Stimulated activated effector memory CD8-positive, alpha-beta T cell treated with anti-CD3 and anti-CD28 coated beads, Interleukin-12 subunit alpha, Interleukin-12 subunit beta, amount 100 ng/mL, for 72 hours (primary cell): Measurements from ENCODE around the gene KCNT2.

Source experiments
- ATAC-seq: fragments of 150-1000 bp; cut with Tn5 transposase; 2 replicates; pipeline ENCODE4 v1.10.0; 2021
- DNase-seq, 2 donors: peaks; one replicate each; pipeline ENCODE4 v3.0.0; 2021 to 2022; ENCODE audit warnings: low spot score in 2 of 2
- H3K27ac Mint-ChIP-seq: one replicate; pipeline ENCODE4 v1.8.0; 2022; ENCODE audit warnings: mild to moderate bottlenecking, mixed read lengths
- H3K36me3 Mint-ChIP-seq: one replicate; pipeline ENCODE4 v1.8.0; 2022; ENCODE audit warnings: mild to moderate bottlenecking, mixed read lengths
- H3K4me1 Mint-ChIP-seq: one replicate; pipeline ENCODE4 v1.8.0; 2022; ENCODE audit warnings: mixed read lengths
- H3K4me3 Mint-ChIP-seq: one replicate; pipeline ENCODE4 v1.8.0; 2022; ENCODE audit warnings: mild to moderate bottlenecking, mixed read lengths
- H3K9me3 Mint-ChIP-seq: one replicate; pipeline ENCODE4 v1.8.0; 2022; ENCODE audit warnings: mixed read lengths

Gene KCNT2

DNA sequence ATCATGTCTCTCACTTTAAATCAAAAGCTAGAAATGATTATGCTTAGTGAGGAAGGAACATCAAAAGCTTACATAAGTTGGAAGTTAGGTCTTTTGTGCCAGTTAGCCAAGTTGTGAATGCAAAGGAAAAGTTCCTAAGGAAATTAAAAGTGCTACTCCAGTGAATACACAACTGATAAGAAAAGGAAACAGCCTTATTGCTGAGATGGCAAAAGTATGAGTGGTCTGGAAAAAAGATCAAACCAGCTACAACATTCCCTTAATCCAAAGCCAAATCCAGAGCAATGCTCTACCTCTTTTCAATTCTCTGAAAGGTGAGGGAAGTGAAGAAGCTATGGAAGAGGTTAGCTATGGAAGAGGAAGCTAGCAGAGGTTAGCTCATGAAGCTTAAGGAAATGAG is 378.7 kb downstream of the KCNT2 start:
- Mint-ChIP-seq H3K27ac (no peak overlapping the region), H3K36me3 (no peaks in the 10 kb centered on the region), H3K4me1 (no peaks in the 10 kb centered on the region), H3K4me3 (no peak overlapping the region), H3K9me3 (peaks cover 4% of the 10 kb centered on the region)
- ATAC-seq (no peak), DNase-seq (no peak)

DNA sequence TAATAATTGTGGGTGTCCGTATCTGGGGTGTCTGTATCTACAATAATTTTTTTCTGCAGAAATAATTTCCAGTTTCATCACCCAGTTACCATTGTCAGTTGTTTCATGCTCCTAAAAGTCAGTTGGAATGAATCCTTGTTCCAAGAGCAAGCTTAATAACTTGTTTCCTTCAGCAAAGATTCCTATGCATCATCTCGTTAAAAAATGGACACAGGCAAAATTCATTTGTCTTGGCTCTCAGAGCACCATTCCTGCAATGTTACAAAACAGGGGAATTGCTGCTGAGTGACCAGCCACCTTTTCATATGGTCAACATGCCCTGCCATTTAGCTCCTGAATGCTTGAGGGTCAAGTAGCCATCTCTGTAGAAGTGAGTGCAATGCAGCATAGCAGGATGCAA is 393.4 kb downstream of the KCNT2 start:
- DNase-seq (no peak), ATAC-seq (no peak)
- Mint-ChIP-seq H3K4me1 (no peaks in the 10 kb centered on the region), H3K4me3 (no peak overlapping the region), H3K9me3 (no peaks in the 10 kb centered on the region), H3K27ac (no peak overlapping the region), H3K36me3 (no peaks in the 10 kb centered on the region)

DNA sequence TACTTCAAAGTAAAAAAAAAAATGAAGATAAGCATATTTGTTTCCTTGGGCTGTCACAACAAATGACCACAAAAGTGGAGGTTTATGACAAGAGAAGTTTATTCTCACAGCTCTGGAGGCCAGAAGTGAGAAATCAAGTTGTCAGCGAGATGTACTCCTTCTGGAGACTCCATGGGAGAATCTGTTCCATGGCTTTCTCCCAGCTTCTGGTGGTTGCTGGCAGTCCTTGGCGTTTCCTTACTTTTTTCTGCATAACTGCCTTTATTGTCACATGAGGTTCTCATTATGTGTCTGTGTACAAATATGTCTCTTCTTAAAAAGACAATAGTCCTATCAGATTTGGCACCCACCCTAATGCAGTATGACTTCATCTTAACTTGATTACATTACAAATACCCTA is 398.3 kb downstream of the KCNT2 start:
- no peaks in the 10 kb centered on the region for H3K4me1 Mint-ChIP-seq
- no peak for ATAC-seq
- no peaks in the 10 kb centered on the region for H3K36me3 Mint-ChIP-seq
- H3K4me3 Mint-ChIP-seq, result no peak overlapping the region
- H3K27ac Mint-ChIP-seq, result no peak overlapping the region
- DNase-seq, result no peak
- peaks cover 6% of the 10 kb centered on the region for H3K9me3 Mint-ChIP-seq

DNA sequence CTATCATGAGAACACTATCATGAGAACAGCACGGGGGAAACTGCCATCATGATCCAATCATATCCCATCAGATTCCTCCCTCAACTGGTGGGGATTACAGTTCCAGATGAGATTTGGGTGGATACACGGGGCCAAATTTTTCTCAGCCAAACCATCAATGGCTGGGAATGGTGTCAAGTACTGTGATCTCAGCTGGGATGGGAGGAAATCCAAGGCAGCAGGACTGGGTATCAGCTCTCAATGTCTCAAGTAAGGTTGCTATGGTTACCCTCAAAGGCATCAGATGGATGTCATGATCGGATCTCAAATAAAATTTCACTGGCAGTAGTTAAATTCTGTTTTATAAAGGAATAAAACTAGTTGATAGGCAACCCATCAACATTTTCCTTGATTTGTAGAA is 399.0 kb downstream of the KCNT2 start:
- DNase-seq (no peak), ATAC-seq (no peak)
- no peak overlapping the region for H3K4me3 Mint-ChIP-seq
- H3K4me1 Mint-ChIP-seq, result no peaks in the 10 kb centered on the region
- H3K27ac Mint-ChIP-seq, result no peak overlapping the region
- peaks cover 6% of the 10 kb centered on the region for H3K9me3 Mint-ChIP-seq
- no peaks in the 10 kb centered on the region for H3K36me3 Mint-ChIP-seq

DNA sequence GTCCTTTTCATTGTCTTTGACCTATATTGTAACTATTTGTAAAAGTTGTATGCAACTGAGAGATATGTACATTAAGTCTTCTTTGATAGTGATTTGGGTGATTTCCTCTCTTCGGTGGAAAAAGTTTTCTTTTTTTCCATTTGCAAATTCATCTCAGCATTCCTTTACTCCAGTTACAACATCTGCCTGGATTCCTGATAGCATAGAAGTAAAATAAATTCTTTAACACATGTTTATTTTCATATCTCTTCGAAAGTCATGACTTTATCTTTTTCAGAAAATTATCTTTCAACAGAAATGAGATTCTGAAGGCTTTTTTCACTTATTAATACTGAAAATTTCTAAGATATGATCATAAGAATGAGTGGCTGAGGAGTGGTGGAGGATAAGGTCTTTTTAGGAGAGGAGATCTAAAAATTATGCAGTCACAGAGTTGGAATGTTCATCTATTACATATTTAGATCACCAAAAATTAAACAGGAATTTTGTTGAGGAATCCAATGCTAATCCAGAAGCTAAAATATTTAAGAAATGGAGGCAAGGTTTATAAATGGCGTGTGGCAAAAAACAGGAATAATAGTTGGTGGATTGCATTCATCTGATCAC is 400.5 kb downstream of the KCNT2 start:
- no peak overlapping the region for H3K4me3 Mint-ChIP-seq
- H3K36me3 Mint-ChIP-seq, result no peaks in the 10 kb centered on the region
- DNase-seq, result no peak
- H3K4me1 Mint-ChIP-seq, result no peaks in the 10 kb centered on the region
- H3K27ac Mint-ChIP-seq, result no peak overlapping the region
- peaks cover 6% of the 10 kb centered on the region for H3K9me3 Mint-ChIP-seq
- ATAC-seq, result no peak

DNA sequence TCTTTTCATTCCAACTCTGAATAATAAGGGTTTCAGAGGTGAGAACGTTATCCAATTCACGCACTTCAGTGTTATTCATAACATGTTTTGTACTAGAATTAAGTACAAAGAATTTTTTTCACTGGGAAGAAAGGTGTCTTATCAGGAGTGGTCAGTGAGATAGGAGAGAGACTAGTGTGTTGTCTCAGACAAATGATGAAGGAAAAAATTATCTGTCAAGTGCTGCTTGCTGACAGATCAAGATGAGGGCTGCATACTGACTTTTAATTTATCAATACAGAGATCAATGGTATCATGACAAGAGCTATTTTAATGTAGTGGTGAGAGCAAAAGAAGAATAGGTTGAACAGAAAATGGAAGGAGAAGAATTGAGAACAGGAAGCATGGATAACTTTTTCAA is 402.4 kb downstream of the KCNT2 start:
- Mint-ChIP-seq H3K4me3 (no peak overlapping the region), H3K27ac (no peak overlapping the region), H3K36me3 (no peaks in the 10 kb centered on the region), H3K9me3 (peaks cover 6% of the 10 kb centered on the region), H3K4me1 (no peaks in the 10 kb centered on the region)
- no peak for ATAC-seq
- no peak for DNase-seq

DNA sequence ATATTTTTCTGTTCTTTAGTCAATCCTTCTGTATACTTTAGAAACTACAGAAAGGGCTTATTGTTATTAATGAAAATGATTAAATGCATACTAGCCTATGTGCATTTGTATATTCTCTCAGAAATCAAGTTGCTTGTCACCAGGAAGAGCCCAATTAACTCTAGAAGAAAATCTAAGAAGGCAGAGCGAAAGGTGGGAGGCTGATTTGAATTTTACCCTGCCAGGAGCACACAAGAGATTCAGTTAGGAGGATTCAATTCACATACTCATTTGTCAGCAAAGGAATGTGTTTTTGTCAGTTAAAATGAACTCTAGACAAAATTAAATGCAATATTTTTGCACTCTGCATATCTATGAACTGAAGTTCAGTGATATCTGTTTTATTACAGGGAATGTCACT is 411.8 kb downstream of the KCNT2 start:
- Mint-ChIP-seq H3K36me3 (no peaks in the 10 kb centered on the region), H3K4me3 (no peak overlapping the region), H3K27ac (no peak overlapping the region), H3K9me3 (peaks cover 7% of the 10 kb centered on the region), H3K4me1 (no peaks in the 10 kb centered on the region)
- no peak for DNase-seq
- ATAC-seq, result no peak

DNA sequence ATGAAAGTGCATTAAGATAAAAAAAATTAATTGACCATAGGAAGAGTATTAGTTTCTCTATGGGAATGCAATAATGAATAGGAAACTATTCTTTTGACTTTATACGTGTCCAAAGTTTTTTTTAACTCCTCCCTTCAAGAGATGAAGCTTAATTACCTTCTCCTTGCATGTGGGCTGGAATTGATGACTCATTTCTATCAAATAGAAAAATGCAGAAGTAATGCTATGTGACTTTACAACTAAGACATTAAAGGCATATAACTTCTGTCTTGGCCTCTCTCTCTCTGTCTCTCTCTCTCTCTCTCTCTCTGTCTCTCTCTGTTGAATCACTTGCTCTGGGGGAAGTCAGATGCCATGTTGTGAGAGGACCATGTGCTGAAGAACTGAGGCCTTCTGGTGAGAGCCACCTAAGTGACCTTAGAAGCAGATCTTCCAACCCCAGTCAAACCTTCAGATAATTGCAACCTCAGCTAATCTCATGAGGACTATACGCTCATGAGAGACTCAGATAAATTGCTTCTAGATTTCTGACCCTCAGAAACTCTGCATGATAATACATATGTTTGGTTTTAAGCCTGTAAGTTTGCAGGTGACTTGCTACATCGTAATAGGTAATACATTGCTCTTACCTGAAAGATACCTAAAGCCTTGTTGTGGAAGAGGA is 414.2 kb downstream of the KCNT2 start:
- H3K9me3 Mint-ChIP-seq, result peaks cover 13% of the 10 kb centered on the region
- no peak overlapping the region for H3K4me3 Mint-ChIP-seq
- DNase-seq (no peak), ATAC-seq (no peak)
- no peak overlapping the region for H3K27ac Mint-ChIP-seq
- no peaks in the 10 kb centered on the region for H3K36me3 Mint-ChIP-seq
- H3K4me1 Mint-ChIP-seq, result no peaks in the 10 kb centered on the region

DNA sequence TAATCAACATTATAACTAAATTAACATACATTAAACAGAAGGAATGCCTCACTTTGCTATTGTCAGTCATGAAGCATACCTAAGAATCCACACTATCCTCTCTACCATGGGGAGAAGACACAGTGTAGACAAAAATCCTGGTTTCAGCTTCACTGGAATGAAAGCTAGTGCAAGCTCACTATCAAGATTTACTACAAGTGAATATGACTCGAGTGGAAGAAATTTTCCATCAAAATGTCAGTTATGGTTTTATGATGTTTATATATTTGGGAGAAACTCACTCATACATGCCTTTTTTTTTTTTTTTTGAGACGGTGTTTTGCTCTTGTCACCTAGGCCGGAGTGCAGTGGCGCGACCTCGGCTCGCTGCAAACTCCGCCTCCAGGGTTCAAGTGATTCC is 424.3 kb downstream of the KCNT2 start:
- Mint-ChIP-seq H3K36me3 (no peaks in the 10 kb centered on the region), H3K4me3 (no peak overlapping the region), H3K4me1 (no peaks in the 10 kb centered on the region), H3K27ac (no peak overlapping the region), H3K9me3 (peaks cover 2% of the 10 kb centered on the region)
- DNase-seq (no peak), ATAC-seq (no peak)

DNA sequence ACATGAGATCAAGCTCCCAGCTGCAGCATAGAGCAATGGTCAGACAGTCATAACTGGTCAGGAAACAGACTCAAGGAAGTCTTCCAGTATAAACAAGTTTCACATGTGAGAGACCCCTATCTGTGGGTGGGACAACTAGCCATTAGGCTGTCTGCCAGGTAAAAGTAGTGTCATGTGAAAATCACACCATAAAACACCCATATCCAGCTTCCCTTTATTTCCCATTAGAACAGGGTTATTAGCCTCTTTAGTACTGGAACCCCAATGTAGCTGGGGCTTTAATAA is 426.7 kb downstream of the KCNT2 start:
- Mint-ChIP-seq H3K4me1 (no peaks in the 10 kb centered on the region), H3K27ac (no peak overlapping the region), H3K4me3 (no peak overlapping the region), H3K9me3 (peaks cover 2% of the 10 kb centered on the region), H3K36me3 (no peaks in the 10 kb centered on the region)
- DNase-seq, result no peak
- no peak for ATAC-seq

DNA sequence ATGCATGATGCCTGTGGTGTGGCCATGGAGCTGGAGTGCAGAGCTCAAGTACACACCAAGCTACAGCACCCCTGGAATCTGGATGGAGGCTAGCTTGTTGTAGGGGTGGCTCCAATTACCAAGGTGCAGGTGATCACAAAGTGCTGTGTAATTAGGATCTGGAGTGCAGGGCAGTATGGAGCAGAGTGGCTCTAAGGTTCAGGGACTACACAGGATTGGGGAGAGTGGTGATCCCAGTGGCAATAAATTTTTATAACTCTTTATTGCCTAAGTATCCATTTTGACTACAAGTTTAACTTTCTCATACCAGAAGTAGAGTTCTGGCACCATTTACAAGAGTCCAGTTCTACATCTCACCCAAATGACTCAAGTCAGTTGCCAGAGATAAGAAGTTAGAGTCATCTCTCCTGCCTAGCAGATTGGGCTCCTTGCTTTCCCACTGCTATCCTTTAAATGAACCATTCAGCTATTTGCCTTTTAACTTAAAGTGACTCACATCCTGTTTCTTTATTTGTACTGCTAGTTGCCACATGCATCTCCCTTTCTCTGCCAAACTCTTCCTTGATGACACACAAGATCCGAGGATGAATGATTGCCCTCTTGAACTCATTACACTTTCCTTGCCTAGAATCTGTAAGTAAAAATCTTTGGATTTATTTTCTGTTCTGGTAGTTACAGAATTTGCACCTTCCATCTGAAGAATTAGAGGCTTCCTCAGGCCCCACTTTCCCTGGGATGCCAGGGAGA is 427.2 kb downstream of the KCNT2 start:
- no peaks in the 10 kb centered on the region for H3K4me1 Mint-ChIP-seq
- DNase-seq (no peak), ATAC-seq (no peak)
- H3K4me3 Mint-ChIP-seq, result no peak overlapping the region
- H3K27ac Mint-ChIP-seq, result no peak overlapping the region
- H3K9me3 Mint-ChIP-seq, result peaks cover 2% of the 10 kb centered on the region
- H3K36me3 Mint-ChIP-seq, result no peaks in the 10 kb centered on the region

DNA sequence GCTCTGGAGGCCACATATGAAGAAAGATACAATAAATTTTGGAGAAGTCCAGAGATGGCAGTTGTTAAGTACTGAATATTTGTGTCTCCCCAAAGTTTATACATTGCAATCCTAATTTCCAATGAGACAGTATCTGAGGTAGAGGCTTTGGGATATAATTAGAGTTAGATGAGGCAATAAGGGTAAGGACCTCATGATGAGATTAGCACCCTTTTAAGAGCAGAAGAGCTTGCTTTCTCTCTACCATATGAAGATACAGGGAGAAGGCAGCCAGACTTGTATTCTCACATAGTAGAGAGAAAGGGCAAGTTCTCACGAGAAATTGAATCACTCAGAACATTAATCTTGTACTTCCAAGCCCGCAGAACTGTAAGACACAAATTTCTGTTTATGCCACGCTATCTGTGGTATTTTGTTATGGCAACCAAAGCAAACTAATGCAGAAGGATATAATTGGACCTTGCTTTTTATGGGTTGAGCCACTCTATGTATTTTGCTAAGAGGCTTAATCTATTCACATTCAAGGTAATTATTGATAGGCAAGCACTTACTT is 430.1 kb downstream of the KCNT2 start:
- H3K27ac Mint-ChIP-seq, result no peak overlapping the region
- H3K9me3 Mint-ChIP-seq, result peaks cover 2% of the 10 kb centered on the region
- ATAC-seq, result no peak
- no peaks in the 10 kb centered on the region for H3K36me3 Mint-ChIP-seq
- no peak for DNase-seq
- H3K4me1 Mint-ChIP-seq, result no peaks in the 10 kb centered on the region
- no peak overlapping the region for H3K4me3 Mint-ChIP-seq
